Fibroblast of lung (primary cell): ENCODE results near the gene IGSF21. TPM values are rescaled to one million over a fixed set of nuclear protein-coding genes. Genes with fewer than 3 reads are reported as not detected.

ENCODE experiments used
- DNase-seq, 2 donors: peaks; one replicate each; pipeline versions ENCODE4 v3.0.0 to v3.0.0-alpha.2; 2010; ENCODE audit warnings: low read depth in 2 of 2
- H2AFZ ChIP-seq: 2 replicates; pipeline ENCODE4 v1.5.1; 2012; ENCODE audit warnings: low read length, control low read depth, inconsistent platforms
- H3K27ac ChIP-seq: 2 replicates; pipeline ENCODE4 v1.5.1; 2011; ENCODE audit warnings: low read length, control low read depth; ENCODE audit not compliant: insufficient read depth
- H3K27me3 ChIP-seq: 2 replicates; pipeline ENCODE4 v1.5.1; 2011; ENCODE audit warnings: mild to moderate bottlenecking, low read length; ENCODE audit not compliant: control insufficient read depth, insufficient read depth
- H3K36me3 ChIP-seq: 2 replicates; pipeline ENCODE4 v1.5.1; 2011; ENCODE audit warnings: low read length; ENCODE audit not compliant: control insufficient read depth, insufficient read depth
- H3K4me1 ChIP-seq: 2 replicates; pipeline ENCODE4 v1.5.1; 2011; ENCODE audit warnings: low read length; ENCODE audit not compliant: control insufficient read depth, insufficient read depth; ENCODE audit errors: extremely low read depth
- H3K4me2 ChIP-seq: 2 replicates; pipeline ENCODE4 v1.5.1; 2011; ENCODE audit warnings: low read length, control low read depth; ENCODE audit not compliant: insufficient read depth; ENCODE audit errors: extremely low read depth
- H3K4me3 ChIP-seq, 4 experiments: fragments of 200-600 bp in 1 of 4; sonication (generic) in 1 of 4; replicated peaks in 1 of 4; 2 replicates each; pipeline ENCODE4 v1.5.1; 2011 to 2016; ENCODE audit warnings: low read length in 4 of 4, low read depth in 3 of 4, mild to moderate bottlenecking in 3 of 4, control low read depth in 2 of 4, inconsistent platforms in 1 of 4, mixed read lengths in 1 of 4; ENCODE audit not compliant: insufficient read depth in 1 of 4; ENCODE audit errors: control extremely low read depth in 1 of 4
- H3K79me2 ChIP-seq: 2 replicates; pipeline ENCODE4 v1.5.1; 2012; ENCODE audit warnings: mild to moderate bottlenecking, low read length, inconsistent platforms; ENCODE audit not compliant: control insufficient read depth, insufficient read depth
- H3K9ac ChIP-seq: 2 replicates; pipeline ENCODE4 v1.5.1; 2011; ENCODE audit warnings: mild to moderate bottlenecking, low read length, control low read depth; ENCODE audit not compliant: insufficient read depth
- H3K9me3 ChIP-seq: 2 replicates; pipeline ENCODE4 v1.5.1; 2012; ENCODE audit warnings: low read depth, low read length; ENCODE audit not compliant: control insufficient read depth, insufficient read depth
- H4K20me1 ChIP-seq: 2 replicates; pipeline ENCODE4 v1.5.1; 2011; ENCODE audit warnings: low read length; ENCODE audit not compliant: control insufficient read depth, insufficient read depth; ENCODE audit errors: extremely low read depth
- CTCF ChIP-seq, 2 donors: IDR thresholded peaks in 1 of 2; conservative IDR thresholded peaks in 1 of 2; 1 replicate in 1 of 2; 2 replicates in 1 of 2; pipeline ENCODE4 v1.5.1; 2011 to 2012; ENCODE audit warnings: low read length in 2 of 2, control low read depth in 1 of 2, inconsistent platforms in 1 of 2, low read depth in 1 of 2, mild to moderate bottlenecking in 1 of 2
- EZH2 ChIP-seq: IDR thresholded peaks from 2 replicates; pipeline ENCODE4 v1.5.1; 2012; ENCODE audit warnings: low read length, control low read depth, mild to moderate bottlenecking; ENCODE audit errors: missing control alignments
- polyA plus RNA-seq, 2 donors: library from polyadenylated mRNA; depleted of rRNA in 1 of 2; stranded (reverse) in 1 of 2; unstranded in 1 of 2; fragments of >200 nt; gene quantifications; 2 replicates each; pipeline ENCODE4 v1.2.1, GENCODE V29; 2011 to 2012; ENCODE audit warnings: missing spikeins in 1 of 2
- total RNA-seq: library from RNA; depleted of rRNA; stranded (reverse); fragments of >200 nt; gene quantifications from 2 replicates; pipeline ENCODE4 v1.2.1, GENCODE V29; 2014

The IGSF21 gene
- total and polyA plus RNA-seq, 2 donors (not counting 1 experiment from before 2014, with no cell fraction given) = not detected

- no peak overlapping the region for H3K4me2 ChIP-seq
- no peaks in the 10 kb centered on the region for H4K20me1 ChIP-seq
- H3K36me3 ChIP-seq = no peaks in the 10 kb centered on the region
- no peaks in the 10 kb centered on the region for H3K79me2 ChIP-seq
- no peak overlapping the region for H2AFZ ChIP-seq
- H3K9me3 ChIP-seq = no peaks in the 10 kb centered on the region
- H3K27ac ChIP-seq = no peak overlapping the region
- DNase-seq = no peak
- H3K4me1 ChIP-seq = no peaks in the 10 kb centered on the region
- TF ChIP-seq EZH2 (no peak), CTCF (conservative IDR thresholded peaks at IDR 0.05 in 1 of 2, IDR thresholded peaks at IDR 0.05 in 1 of 2; ENCODE audit: low read depth in 1 of 2, low read length in 2 of 2) (no peak)
- H3K4me3 ChIP-seq = no peak overlapping the region
- H3K9ac ChIP-seq = no peak overlapping the region
- H3K27me3 ChIP-seq = no peaks in the 10 kb centered on the region
Observed at GRCh38 chr1:18119771-18120377, 12.3 kb downstream of the IGSF21 start.

- Histone ChIP-seq H3K4me3 (no peak overlapping the region), H3K27ac (no peak overlapping the region), H3K36me3 (no peaks in the 10 kb centered on the region), H2AFZ (no peak overlapping the region), H3K9ac (no peak overlapping the region), H3K9me3 (no peaks in the 10 kb centered on the region), H3K79me2 (no peaks in the 10 kb centered on the region), H3K27me3 (no peaks in the 10 kb centered on the region), H4K20me1 (no peaks in the 10 kb centered on the region), H3K4me1 (no peaks in the 10 kb centered on the region), H3K4me2 (no peak overlapping the region)
- TF ChIP-seq CTCF (conservative IDR thresholded peaks at IDR 0.05 in 1 of 2, IDR thresholded peaks at IDR 0.05 in 1 of 2; ENCODE audit: low read depth in 1 of 2, low read length in 2 of 2) = no peak
- DNase-seq = no peak
Observed at GRCh38 chr1:18120638-18121037, 13.0 kb downstream of the IGSF21 start.

GRCh38 chr1:18121072-18121820 lies 13.6 kb downstream of the IGSF21 start:
- Histone ChIP-seq H3K27me3 (no peaks in the 10 kb centered on the region), H3K27ac (no peak overlapping the region), H2AFZ (no peak overlapping the region), H3K36me3 (no peaks in the 10 kb centered on the region), H3K9me3 (no peaks in the 10 kb centered on the region), H3K4me3 (no peak overlapping the region), H3K9ac (no peak overlapping the region), H4K20me1 (no peaks in the 10 kb centered on the region), H3K4me2 (no peak overlapping the region), H3K79me2 (no peaks in the 10 kb centered on the region), H3K4me1 (no peaks in the 10 kb centered on the region)
- TF ChIP-seq EZH2 = no peak
- no peak for TF ChIP-seq CTCF (conservative IDR thresholded peaks at IDR 0.05 in 1 of 2, IDR thresholded peaks at IDR 0.05 in 1 of 2; ENCODE audit: low read depth in 1 of 2, low read length in 2 of 2)
- DNase-seq = no peak
